MM.1S (cell line): Measurements from ENCODE around the gene CUL1.

Experiments
- DNase-seq: peaks from one replicate; pipeline ENCODE4 v3.0.0-alpha.2; 2015
- H2AFZ ChIP-seq: fragments of 300-600 bp; sonication (generic); 2 replicates; pipeline ENCODE4 v1.6.0; 2016; ENCODE audit warnings: antibody characterized with exemption, low read length
- H3F3A ChIP-seq: fragments of 300-600 bp; sonication (generic); 2 replicates; pipeline ENCODE4 v1.6.1; 2016; ENCODE audit warnings: mild to moderate bottlenecking, antibody characterized with exemption, low read length, moderate library complexity, mixed read lengths; ENCODE audit not compliant: insufficient read depth
- H3K27ac ChIP-seq: fragments of 300-600 bp; sonication (generic); 2 replicates; pipeline ENCODE4 v1.5.1; 2016; ENCODE audit warnings: mild to moderate bottlenecking, low read length
- H3K27me3 ChIP-seq: fragments of 300-600 bp; sonication (generic); replicated peaks from 2 replicates; pipeline ENCODE4 v1.6.0; 2016; ENCODE audit warnings: low read length; ENCODE audit not compliant: insufficient read depth
- H3K36me3 ChIP-seq: fragments of 300-600 bp; sonication (generic); replicated peaks from 2 replicates; pipeline ENCODE4 v1.6.1; 2016; ENCODE audit warnings: mild to moderate bottlenecking, low read length, mixed read lengths; ENCODE audit not compliant: insufficient read depth
- H3K4me1 ChIP-seq: fragments of 300-600 bp; sonication (generic); 2 replicates; pipeline ENCODE4 v1.6.1; 2016; ENCODE audit warnings: low read length, mixed read lengths
- H3K4me2 ChIP-seq: fragments of 300-600 bp; sonication (generic); 2 replicates; pipeline ENCODE4 v1.6.0; 2016; ENCODE audit warnings: low read depth, low read length
- H3K4me3 ChIP-seq: fragments of 300-600 bp; sonication (generic); 2 replicates; pipeline ENCODE4 v1.5.1; 2016; ENCODE audit warnings: low read length, mixed read lengths
- H3K79me2 ChIP-seq: fragments of 300-600 bp; sonication (generic); 2 replicates; pipeline ENCODE4 v1.6.1; 2016; ENCODE audit warnings: mixed run types, low read length, mixed read lengths
- H3K9ac ChIP-seq: fragments of 300-600 bp; sonication (generic); 2 replicates; pipeline ENCODE4 v1.6.1; 2016; ENCODE audit warnings: low read length, mixed read lengths
- H3K9me2 ChIP-seq: fragments of 300-600 bp; sonication (generic); replicated peaks from 2 replicates; pipeline ENCODE4 v1.6.1; 2016; ENCODE audit warnings: mild to moderate bottlenecking, low read length, mixed read lengths; ENCODE audit not compliant: insufficient read depth
- H3K9me3 ChIP-seq: fragments of 300-600 bp; sonication (generic); replicated peaks from 2 replicates; pipeline ENCODE4 v1.6.1; 2016; ENCODE audit warnings: mild to moderate bottlenecking, low read length, mixed read lengths; ENCODE audit not compliant: insufficient read depth
- H4K20me1 ChIP-seq: fragments of 300-600 bp; sonication (generic); 2 replicates; pipeline ENCODE4 v1.6.1; 2016; ENCODE audit warnings: mild to moderate bottlenecking, low read length, moderate library complexity, mixed read lengths; ENCODE audit not compliant: insufficient read depth
- EZH2 ChIP-seq: fragments of 300-600 bp; sonication (generic); optimal IDR thresholded peaks from 2 replicates; pipeline ENCODE3; 2017; ENCODE audit warnings: low read depth, mild to moderate bottlenecking, antibody characterized with exemption, low read length, mixed read lengths
- EZH2phosphoT487 ChIP-seq: fragments of 300-600 bp; sonication (generic); IDR thresholded peaks from 2 replicates; pipeline ENCODE4 v1.6.1; 2018; ENCODE audit warnings: antibody characterized with exemption, low read length
- TF ChIP-seq, protein P1 (sequence below): fragments of 300-600 bp; sonication (generic); IDR thresholded peaks from 2 replicates; pipeline ENCODE4 v1.5.1; 2016; ENCODE audit warnings: antibody characterized with exemption, low read length, mixed read lengths

CUL1 gene

DNA sequence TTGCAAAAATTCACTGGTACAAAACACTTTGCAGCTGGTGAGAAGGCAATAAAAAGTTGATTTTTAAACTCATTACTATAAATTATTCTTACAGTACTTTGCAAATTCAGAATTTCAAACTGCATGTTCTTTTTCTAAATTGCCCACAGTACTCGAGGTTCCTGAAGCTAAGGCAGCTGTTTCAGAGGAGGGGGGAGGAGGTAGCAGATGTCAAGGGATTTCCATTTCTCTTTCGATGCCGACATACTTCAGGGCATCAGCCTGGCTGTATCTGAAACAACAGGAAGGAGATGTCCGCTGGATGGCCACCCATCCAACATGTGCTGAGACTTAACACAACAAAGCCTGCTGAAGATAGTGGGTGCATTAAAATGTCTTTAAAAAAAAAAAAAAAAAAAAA lies 108.7 kb downstream of the CUL1 start:
- Histone ChIP-seq H3K79me2 (peaks cover 7% of the 10 kb centered on the region; the same call in 1 of the 2 replicates), H4K20me1 (no peaks in the 10 kb centered on the region), H3K9me3 (no peaks in the 10 kb centered on the region), H3K27ac (no peak overlapping the region), H3K27me3 (no peaks in the 10 kb centered on the region), H3K9me2 (no peaks in the 10 kb centered on the region), H3K36me3 (peaks cover 15% of the 10 kb centered on the region), H3F3A (peaks cover 29% of the 10 kb centered on the region), H3K9ac (no peak overlapping the region), H3K4me3 (no peak overlapping the region), H3K4me2 (no peak overlapping the region), H2AFZ (no peak overlapping the region), H3K4me1 (no peaks in the 10 kb centered on the region)
- TF ChIP-seq EZH2 = no peak
- no peak for DNase-seq

DNA sequence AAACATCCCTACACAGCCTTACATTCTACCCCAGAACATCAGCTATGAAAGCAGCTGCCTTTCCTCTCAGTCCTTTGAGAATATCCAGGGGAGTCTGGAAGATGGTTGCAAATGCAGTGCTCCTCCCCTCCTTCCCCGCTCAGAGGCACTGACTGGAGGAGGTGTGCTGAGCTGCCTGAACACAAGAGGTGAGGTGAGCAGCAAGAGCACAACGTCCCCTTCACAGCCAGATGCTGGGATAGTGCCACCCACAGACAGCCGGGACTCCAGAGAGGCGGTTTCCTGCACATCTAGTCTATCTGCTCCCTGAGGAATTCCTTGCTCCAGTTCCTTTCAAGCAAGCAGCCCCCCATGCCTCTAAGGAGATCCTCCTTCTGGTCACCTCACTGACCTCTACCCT lies 111.2 kb downstream of the CUL1 start:
- no peak for DNase-seq
- Histone ChIP-seq H3K9me3 (no peaks in the 10 kb centered on the region), H3K9me2 (no peaks in the 10 kb centered on the region), H3K27ac (no peak overlapping the region), H4K20me1 (no peaks in the 10 kb centered on the region), H2AFZ (no peak overlapping the region), H3K79me2 (peaks cover 19% of the 10 kb centered on the region), H3K36me3 (peaks cover 19% of the 10 kb centered on the region), H3K9ac (no peak overlapping the region), H3F3A (peaks cover 26% of the 10 kb centered on the region), H3K4me2 (no peak overlapping the region), H3K4me1 (0 out of 2 replicates have a peak, but pooled peaks cover 10% of the 10 kb centered on the region), H3K4me3 (no peak overlapping the region), H3K27me3 (no peaks in the 10 kb centered on the region)
- TF ChIP-seq EZH2 (no peak), EZH2phosphoT487 (no peak)
- TF ChIP-seq, protein P1, sequence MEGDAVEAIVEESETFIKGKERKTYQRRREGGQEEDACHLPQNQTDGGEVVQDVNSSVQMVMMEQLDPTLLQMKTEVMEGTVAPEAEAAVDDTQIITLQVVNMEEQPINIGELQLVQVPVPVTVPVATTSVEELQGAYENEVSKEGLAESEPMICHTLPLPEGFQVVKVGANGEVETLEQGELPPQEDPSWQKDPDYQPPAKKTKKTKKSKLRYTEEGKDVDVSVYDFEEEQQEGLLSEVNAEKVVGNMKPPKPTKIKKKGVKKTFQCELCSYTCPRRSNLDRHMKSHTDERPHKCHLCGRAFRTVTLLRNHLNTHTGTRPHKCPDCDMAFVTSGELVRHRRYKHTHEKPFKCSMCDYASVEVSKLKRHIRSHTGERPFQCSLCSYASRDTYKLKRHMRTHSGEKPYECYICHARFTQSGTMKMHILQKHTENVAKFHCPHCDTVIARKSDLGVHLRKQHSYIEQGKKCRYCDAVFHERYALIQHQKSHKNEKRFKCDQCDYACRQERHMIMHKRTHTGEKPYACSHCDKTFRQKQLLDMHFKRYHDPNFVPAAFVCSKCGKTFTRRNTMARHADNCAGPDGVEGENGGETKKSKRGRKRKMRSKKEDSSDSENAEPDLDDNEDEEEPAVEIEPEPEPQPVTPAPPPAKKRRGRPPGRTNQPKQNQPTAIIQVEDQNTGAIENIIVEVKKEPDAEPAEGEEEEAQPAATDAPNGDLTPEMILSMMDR = no peak

DNA sequence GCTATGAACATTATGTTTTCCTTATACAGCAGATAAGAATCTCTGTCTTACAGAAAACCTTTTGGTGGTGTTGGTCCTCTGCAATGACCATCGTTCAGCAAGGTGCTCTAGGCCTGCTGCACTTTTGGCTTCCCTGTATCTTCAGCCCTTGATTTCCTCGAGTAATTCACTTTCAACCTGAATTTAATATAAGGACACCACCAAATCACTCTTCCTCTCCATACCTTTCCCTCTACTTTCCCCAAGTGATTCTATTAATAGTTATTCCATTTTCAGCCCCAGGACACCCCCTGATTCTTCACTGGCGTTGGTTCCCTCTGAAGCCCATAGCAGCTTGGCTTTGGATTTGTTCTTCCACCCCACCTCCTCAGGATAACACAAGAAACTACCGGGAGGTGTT lies 113.2 kb downstream of the CUL1 start:
- no peaks in the 10 kb centered on the region for H4K20me1 ChIP-seq
- no peak overlapping the region for H3K9ac ChIP-seq
- no peak overlapping the region for H3K4me3 ChIP-seq
- no peak for DNase-seq
- no peak overlapping the region for H2AFZ ChIP-seq
- H3K9me2 ChIP-seq = no peaks in the 10 kb centered on the region
- TF ChIP-seq EZH2phosphoT487 (no peak), EZH2 (no peak)
- TF ChIP-seq, protein P1 = no peak
- H3K4me2 ChIP-seq = no peak overlapping the region
- peaks cover 31% of the 10 kb centered on the region for H3K79me2 ChIP-seq
- H3K36me3 ChIP-seq = peaks cover 36% of the 10 kb centered on the region; the same call in 1 of the 2 replicates
- no peaks in the 10 kb centered on the region for H3K9me3 ChIP-seq
- peaks cover 20% of the 10 kb centered on the region for H3F3A ChIP-seq
- 0 out of 2 replicates have a peak, but pooled peaks cover 10% of the 10 kb centered on the region for H3K4me1 ChIP-seq
- H3K27ac ChIP-seq = no peak overlapping the region
- H3K27me3 ChIP-seq = no peaks in the 10 kb centered on the region

DNA sequence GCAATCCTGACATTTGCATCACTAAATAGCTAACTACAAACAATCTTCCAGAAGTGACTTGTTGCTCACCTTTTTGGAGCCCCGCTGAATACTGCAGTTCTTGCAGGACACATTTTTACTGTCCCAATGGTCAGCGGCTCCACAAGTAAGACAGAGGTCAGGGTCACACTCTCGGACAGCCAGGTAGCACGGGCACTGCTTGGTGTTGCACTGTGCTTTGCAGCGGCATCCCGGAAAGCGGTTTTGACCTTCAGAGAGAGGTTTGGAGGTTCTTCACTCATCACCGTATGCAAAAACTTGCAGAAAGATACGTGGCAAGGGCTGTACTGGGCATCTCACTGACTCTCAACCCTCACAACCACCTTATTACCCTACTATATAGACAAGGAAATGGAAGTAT lies 115.2 kb downstream of the CUL1 start:
- DNase-seq = no peak
- peaks cover 36% of the 10 kb centered on the region for H3K79me2 ChIP-seq
- H2AFZ ChIP-seq = no peak overlapping the region
- no peak overlapping the region for H3K27ac ChIP-seq
- peaks cover 14% of the 10 kb centered on the region; the same call in 1 of the 2 replicates for H3F3A ChIP-seq
- no peaks in the 10 kb centered on the region for H4K20me1 ChIP-seq
- H3K9me3 ChIP-seq = no peaks in the 10 kb centered on the region
- no peak overlapping the region for H3K4me2 ChIP-seq
- H3K9ac ChIP-seq = no peak overlapping the region
- H3K9me2 ChIP-seq = no peaks in the 10 kb centered on the region
- H3K27me3 ChIP-seq = no peaks in the 10 kb centered on the region
- H3K4me3 ChIP-seq = no peak overlapping the region
- H3K4me1 ChIP-seq = 0 out of 2 replicates have a peak, but pooled peaks cover 10% of the 10 kb centered on the region
- TF ChIP-seq, protein P1 = no peak
- TF ChIP-seq EZH2 (no peak), EZH2phosphoT487 (no peak)
- peaks cover 43% of the 10 kb centered on the region; the same call in 1 of the 2 replicates for H3K36me3 ChIP-seq
